Heart left ventricle (tissue), 13 donors: ENCODE data around the gene ESYT3.

Source experiments
- POLR2A ChIP-seq, 2 donors: fragments of 450-650 bp; IDR thresholded peaks; one replicate each; pipeline ENCODE4 v1.6.1; 2017; ENCODE audit warnings: antibody characterized with exemption in 2 of 2, mild to moderate bottlenecking in 2 of 2, moderate library complexity in 2 of 2
- TF ChIP-seq, protein P1 (sequence below), 12 donors: fragments of 200-600 bp; sonication (generic) in 4 of 12; IDR thresholded peaks; one replicate each; pipeline versions ENCODE4 v1.5.0 to v1.8.0; 2018 to 2022; ENCODE audit warnings: antibody characterized with exemption in 12 of 12, mild to moderate bottlenecking in 5 of 12
- donor health status: ischemic (EF 13 %, LVEDD 7.1; RV severe dilation, severe dysfunction).
- donor health status: DM: no; HTN: yes; CAD: no.
- donor health status: DM: no; HTN: no; CAD: no.
- donor health status: ischemic (EF 25% LVEDD 6.9; RV normal size, moderate dysfunction).
- donor health status: ischemic (EF 25% LVEDD 5.7; RV mildly dilated, moderate dysfunction).
- donor health status: ischemic (EF 35%, LVEDD 5.7; RV mildly dilated, moderate dysfunction).
- donor health status: nonischemic (EF 11% LVEDD 7.7; RV severe dilation, severe dysfunction).
- donor health status: DM: yes; HTN: yes; CAD: no.
- donor health status: PGD.
- donor health status: ischemic (EF 29% LVEDD 5.4; RV normal size, mild dysfunction).
- donor health status: nonischemic (EF 23%, LVEDD 6.1; RV moderate dilation, normal function).

DNA sequence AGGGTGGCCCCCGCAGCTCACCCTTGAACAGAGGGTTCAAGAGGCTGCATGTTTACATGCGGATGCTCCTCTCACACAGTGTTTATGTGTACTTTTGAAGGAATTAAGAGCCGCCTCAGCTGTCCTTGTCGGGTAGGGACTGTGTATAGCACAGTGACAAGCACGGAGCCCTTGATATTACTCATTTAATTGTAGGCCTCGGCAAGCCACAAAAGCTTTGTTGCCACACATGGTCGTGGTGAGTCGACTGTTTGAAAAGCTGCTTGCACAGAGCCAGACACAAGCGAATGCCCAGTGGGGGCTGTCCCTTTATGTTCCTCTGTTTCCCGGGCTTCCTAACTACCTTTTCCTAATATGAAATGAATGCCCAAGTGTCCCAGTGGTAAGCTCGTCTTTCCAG, 4.5 kb downstream of the ESYT3 start:
- TF ChIP-seq, protein P1, sequence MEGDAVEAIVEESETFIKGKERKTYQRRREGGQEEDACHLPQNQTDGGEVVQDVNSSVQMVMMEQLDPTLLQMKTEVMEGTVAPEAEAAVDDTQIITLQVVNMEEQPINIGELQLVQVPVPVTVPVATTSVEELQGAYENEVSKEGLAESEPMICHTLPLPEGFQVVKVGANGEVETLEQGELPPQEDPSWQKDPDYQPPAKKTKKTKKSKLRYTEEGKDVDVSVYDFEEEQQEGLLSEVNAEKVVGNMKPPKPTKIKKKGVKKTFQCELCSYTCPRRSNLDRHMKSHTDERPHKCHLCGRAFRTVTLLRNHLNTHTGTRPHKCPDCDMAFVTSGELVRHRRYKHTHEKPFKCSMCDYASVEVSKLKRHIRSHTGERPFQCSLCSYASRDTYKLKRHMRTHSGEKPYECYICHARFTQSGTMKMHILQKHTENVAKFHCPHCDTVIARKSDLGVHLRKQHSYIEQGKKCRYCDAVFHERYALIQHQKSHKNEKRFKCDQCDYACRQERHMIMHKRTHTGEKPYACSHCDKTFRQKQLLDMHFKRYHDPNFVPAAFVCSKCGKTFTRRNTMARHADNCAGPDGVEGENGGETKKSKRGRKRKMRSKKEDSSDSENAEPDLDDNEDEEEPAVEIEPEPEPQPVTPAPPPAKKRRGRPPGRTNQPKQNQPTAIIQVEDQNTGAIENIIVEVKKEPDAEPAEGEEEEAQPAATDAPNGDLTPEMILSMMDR (IDR thresholded peaks at IDR 0.05) = no peak
- no peak for TF ChIP-seq POLR2A (IDR thresholded peaks at IDR 0.05)
